Measurements from ENCODE around the gene RAB1B.
"Not testable (repeated sequence)": the region's sequence is repeated elsewhere in the genome, so short reads cannot be mapped to it uniquely, and the experiment has no call there.

RAB1B gene

DNA sequence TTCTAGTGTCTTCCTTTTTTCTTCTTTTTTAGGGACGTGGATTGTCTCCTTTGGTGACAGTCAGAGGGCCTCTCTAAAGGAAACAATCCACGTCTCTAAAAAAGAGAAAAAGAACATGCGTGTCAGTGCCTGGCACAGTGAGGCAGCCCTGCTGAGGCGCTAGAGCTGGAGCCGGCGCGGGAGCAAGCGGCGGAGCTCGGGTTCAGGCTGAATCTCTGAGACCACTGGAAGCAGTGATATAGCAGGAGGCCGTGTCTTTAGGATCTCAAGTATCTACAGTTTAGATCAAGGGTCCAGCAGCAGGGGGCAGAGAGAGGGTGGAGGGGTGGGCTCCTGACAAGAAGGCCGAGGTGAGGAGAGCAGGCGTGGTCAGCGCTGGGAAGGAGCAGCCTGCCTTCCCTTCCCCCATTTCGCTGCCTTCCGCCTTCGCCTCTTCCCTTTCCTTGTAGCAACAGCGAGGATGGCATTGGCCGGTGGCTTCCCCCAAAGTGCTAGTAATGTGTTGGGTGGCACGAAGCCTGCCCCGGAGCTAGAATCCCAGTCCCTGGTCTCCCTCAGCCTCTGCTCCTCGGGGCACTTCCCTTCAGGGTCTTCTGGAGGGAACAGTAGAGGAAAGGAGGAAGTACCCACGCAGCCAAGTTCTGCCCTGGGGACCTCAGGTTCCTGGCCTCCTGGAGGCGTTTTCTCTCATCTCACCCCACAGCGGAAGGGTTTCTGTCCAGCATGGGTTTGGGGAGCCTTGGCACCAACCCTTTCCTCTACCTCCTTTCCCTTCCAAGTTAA, 28.2 kb upstream of the RAB1B start:
- DNase-seq: no peak

DNA sequence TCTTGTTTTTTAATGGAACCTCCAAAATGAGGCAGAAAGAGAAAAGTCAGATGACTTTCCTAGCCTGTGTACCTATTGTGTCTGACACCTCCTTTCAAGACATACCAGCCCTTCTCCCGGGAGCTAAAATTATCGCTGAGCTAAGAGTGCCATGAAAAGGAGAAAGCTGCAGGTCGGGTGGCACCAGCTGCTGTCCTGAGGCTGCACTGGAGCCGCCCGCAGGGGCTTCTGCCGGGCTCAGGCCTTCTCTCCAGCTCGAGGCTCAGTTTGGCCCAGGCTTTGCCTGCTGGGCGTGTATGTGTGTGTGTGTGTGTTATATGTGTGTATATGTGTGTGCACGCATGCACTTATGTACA, 27.7 kb upstream of the RAB1B start:
- DNase-seq: no peak

DNA sequence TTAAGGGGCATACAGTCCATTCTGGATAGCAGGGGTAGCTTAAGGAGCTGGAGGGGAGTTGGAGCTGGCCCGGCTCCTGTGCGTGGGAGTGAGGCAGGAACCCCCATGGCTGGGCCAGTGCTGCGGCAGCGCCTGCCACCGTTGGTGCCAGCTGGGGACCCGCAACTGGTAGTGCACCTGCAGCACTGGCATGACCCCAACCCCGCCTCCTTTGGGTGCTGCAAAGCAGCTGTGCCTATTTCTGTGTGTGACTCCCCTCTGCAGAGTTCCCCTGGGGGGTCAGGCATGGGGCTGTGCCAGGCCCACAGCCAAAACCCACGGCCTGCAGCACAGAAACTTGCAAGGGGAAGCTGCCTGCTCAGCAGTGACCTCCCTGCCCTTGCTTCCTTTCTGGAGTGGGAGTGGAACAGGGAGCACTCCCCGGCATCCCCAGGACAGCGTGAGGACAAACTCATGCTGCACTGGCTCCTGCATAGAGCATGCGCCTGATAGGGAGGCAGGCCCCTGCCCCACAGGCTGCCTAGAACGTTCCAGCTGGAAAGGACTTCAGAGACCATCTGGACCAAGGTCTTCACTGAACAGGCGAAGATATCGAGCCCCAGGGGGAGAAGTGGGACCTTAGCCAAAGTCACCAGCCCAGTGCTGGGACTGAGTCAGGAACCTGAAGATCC, 26.2 kb upstream of the RAB1B start:
- DNase-seq: no peak

DNA sequence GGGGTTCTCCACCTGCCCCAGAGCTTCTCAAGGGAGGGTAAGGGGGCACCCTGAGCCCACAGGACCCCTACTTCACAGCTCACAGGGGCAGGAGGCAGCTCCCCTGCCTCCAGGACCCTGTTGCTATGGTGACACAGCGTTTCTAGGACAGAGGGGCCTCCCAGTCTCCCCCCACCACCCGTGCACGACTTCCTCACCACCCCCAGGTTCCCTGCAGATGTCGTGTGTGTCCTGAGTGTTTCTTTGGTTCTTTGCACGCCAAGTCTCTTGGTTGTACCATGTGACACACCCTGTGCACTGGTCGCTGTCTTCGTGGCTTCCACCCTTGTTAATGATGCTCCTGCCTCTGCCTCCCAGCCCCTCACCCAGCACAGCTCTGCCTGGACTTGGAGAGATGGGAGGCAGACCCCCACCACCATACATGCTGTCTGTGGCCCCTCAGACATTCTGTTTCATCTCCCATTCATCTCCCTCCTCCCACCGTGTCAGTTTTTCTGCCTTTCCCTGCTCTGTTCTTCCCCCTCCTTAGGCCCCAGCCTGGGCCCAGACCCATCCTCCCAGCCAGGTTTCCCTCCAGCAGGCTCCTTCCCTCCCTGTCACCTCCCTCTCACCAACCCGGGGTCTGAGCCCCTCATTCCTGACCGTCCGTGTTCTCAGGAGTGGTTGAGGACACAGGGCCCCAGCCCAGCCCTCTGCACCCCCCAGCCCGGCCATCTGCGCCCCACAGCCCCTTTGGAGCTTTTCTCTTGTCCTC, 24.5 kb upstream of the RAB1B start:
- DNase-seq: no peak

DNA sequence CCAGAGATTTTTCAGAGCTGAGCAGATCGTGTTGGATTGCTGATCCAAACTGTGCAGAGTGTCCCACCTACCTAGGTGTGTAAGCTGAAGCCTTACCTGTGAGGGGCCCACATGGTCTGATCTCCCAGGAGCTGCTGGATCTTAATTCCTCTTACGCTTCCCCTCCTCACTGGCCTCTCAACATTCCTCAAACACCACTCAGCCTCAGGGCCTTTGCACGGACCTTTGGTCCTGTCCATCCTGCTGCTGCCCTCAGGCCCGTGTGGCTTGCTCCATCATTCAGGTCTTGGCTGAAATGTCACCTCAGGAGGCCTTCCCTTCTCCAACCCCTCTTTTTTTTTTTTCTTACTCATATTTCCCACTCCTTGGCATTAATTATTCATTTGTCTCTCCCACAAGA, 21.1 kb upstream of the RAB1B start:
- DNase-seq: no peak

DNA sequence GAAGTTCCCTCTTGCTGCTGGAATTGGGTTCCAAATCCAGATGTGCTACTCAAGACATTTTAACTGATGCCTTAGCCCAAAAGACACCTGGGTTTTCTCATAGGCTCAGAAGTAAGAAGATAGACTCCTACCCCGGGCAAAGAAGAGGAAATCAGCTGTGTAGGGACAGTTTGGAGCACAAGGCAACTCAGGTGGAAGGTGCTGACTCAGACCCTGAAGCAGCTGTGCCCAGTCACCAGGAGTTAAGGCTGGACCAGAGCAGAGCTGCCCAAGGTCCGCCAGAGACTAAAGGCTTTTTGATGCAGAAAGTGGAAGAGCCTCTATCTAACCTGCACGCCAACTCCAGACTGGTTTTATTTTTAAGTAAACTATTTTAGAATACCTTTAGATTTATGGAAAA, 20.6 kb upstream of the RAB1B start:
- DNase-seq: no peak

DNA sequence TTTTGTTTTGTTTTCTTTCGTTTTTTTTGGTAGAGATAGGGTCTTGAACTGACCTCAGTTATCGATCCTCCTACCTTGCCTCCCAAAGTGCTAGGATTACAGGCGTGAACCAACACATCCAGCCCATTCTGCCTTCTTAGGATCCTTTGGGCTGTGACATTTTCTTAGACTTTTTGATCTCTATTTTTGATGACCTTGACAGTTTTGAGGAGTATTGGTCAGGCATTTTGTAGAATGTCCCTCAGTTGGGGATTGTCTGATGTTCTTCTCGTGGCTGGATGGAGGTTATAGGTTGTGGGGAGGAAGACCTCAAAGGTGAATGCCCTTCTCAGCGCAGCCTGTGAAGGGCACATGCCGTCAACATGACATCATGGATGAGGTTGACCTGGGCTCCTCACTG, 19.5 kb upstream of the RAB1B start:
- no peak for DNase-seq

DNA sequence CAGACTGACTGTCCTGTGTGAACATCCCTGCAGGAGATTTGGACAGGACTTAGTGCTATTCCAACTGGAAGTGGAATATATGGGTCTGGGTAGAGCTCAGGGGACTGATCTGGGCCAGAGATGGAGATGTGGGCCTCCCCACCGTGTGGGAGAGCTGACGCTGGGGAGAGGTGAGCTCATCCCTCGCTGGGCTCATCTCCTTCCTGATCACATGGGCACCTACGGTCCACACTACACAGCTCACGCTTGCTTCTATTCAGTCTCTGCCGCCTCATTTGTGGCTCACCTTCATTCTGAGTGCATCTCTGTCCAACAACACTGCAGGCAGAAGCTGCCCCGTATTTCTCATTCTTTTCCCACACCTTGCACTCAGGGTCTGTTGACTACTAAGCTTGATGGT, 16.6 kb upstream of the RAB1B start:
- DNase-seq: no peak

DNA sequence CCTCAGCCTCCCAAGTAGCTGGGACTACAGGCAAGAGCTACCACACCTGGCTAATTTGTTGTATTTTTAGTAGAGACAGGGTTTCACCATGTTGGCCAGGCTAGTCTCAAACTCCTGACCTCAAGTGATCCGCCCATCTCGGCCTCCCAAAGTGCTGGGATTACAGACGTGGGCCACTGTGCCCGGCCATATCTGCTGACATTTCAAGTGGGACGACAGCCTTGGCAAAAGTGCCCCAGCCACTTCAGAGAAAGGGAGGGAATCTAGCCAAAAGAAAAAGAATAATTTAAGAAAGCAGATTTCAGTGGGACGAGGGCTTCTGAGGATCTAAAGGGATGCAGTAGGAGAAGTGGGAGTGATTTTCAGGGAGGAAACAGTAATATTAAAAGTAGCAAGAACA, 15.4 kb upstream of the RAB1B start:
- DNase-seq: not testable (repeated sequence)

DNA sequence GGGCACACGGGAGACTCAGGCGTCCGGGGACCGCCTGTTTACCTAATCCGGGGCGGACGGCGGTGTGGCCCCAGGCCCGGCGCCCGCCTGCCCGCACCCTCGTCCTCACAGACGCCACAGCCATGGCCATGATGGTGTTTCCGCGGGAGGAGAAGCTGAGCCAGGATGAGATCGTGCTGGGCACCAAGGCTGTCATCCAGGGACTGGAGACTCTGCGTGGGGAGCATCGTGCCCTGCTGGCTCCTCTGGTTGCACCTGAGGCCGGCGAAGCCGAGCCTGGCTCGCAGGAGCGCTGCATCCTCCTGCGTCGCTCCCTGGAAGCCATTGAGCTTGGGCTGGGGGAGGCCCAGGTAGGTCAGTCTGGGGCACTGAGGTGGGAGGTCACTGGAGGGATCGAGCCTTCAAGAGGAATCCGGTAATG, 10.0 kb upstream of the RAB1B start:
- no peak for DNase-seq

DNA sequence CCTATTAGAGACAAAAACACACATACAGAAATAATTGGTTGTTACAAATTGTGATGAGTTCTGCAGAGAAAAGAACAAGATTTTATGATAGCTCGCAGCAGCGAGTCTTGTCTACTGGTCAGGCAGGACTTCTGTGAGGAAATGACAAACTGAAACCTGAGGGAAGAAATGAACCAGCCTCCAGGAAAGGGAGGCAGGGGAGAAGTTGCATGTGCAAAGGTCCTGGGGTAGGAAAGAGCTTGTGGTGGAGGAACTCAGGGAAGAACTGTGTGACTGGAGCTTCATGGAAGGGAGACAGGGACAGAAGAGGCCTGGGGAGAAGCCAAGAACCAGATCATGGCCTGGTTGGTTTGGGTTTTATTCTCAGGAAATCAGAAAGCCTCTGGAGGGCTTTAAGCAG, 9.2 kb upstream of the RAB1B start:
- DNase-seq: no peak

DNA sequence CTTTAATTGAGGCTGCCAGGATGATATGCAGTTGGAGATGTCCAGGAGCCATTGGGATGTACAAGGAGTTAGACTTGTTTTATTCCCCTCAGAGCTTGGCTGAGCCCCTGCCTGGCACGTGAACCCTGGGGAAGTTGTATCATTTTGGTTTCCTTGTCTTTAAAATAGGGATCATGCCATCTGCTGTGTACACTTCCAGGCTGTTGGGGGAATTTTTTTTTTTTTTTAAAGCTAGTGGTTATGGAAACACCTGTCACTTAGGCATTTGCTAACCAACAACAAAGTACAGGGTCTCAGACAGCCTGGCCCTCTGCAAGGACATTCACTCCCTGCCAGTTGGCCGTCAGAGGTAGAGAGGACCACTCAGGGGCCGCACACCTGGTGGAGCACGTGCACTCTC, 8.5 kb upstream of the RAB1B start:
- no peak for DNase-seq

DNA sequence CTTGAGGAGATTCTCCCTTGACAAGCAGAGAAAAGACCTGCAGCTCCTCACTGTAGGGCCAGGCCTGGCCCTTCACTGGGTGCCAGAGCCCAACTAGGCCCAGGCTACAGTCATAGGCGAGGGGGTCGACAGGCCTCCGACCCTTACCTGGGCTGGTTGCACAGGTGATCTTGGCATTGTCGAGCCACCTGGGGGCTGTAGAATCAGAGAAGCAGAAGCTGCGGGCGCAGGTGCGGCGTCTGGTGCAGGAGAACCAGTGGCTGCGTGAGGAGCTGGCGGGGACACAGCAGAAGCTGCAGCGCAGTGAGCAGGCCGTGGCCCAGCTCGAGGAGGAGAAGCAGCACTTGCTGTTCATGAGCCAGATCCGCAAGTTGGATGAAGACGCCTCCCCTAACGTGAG, 6.9 kb upstream of the RAB1B start:
- no peak for DNase-seq

DNA sequence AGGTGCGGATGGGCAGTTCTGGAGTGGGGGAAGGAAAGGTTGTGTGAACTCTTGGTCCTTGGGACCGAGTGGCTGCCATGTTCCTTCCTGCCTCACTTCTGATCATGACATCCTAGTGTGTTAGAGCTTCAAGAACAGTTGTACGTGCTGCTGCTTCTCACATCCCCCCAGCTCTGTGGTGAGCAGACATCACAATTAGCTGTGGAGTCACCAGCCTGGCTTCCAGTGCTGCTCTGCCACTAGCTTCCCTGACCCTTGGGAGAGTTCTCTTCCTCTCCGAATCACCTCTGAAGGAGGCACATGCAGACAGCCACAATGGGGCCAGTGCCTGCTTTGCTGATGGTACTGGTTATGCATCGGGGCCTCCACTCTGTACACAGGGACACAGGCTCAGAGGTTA, 6.2 kb upstream of the RAB1B start:
- DNase-seq: no peak

DNA sequence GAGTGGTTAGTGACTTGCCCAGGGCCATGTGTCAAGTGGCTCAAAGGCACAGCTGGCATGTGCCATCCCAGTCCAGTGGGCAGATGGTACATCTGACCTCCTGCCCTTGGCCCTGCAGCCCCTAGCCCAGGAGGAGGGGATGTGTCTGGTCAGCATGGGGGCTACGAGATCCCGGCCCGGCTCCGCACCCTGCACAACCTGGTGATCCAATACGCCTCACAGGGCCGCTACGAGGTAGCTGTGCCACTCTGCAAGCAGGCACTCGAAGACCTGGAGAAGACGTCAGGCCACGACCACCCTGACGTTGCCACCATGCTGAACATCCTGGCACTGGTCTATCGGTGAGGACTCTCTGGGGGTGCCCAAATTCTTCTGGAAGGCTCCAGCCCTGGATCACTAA, 5.7 kb upstream of the RAB1B start:
- DNase-seq: no peak

DNA sequence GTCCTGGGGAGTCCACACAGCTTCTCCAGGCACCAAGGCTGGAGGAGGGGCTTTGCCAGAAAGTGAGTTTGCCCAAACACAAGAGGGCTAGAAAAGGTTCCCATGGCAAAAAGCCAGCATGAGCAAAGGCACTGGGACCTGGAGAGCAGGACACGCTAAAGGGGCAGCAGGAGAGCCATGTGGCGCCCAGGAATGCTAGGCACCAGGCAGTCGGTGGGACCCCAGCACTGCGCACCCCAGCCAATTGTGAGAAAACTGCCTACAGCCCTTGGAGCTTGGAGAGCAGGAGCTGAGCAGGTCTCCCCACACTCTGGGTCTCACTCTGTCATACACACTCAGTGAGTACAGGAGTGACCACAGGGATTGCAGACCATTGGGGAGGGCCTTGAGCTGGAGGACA, 5.2 kb upstream of the RAB1B start:
- no peak for DNase-seq

DNA sequence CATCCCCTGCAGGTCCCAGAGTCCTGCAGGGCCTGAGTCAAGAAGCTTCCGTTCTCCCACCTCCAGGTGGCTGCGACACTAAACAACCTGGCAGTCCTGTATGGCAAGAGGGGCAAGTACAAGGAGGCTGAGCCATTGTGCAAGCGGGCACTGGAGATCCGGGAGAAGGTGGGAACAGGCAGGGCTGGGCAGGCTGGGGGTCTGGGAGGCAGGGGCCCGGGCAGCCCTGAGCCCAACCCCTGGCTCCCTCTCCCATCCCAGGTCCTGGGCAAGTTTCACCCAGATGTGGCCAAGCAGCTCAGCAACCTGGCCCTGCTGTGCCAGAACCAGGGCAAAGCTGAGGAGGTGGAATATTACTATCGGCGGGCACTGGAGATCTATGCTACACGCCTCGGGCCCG, 4.7 kb upstream of the RAB1B start:
- no peak for DNase-seq

DNA sequence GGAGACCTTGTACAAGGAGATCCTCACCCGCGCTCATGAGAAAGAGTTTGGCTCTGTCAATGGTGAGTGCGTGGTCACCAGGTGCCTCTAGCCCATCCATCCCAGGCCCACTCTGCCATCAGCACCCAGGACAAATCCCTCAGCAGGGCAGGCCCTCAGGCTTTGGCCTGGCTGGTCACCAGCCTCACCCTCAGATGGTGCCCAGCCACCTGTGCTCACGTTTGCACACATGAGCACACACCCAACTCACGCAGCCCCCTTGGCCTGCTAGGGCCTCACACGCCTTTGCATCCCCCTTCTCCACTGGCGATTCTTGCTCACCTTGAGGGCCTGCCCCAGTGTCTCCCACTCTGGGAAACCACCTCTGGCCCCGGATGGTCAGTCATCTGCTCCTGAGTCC, 4.1 kb upstream of the RAB1B start:
- no peak for DNase-seq

DNA sequence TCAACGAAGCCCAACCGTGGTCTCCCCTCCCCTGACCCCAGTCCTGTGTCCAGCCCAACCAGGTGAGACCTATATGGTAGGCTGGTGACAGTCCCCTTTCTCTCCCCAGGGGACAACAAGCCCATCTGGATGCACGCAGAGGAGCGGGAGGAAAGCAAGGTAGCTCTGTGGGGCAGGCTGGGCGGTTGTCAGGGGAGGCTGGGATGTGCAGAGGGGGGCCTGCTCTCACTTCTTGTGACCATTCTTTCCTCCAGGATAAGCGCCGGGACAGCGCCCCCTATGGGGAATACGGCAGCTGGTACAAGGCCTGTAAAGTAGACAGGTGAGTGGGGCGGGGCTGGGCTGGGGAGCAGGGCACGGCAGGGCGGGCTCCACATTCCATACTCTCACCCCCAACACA, 3.5 kb upstream of the RAB1B start:
- DNase-seq: no peak

DNA sequence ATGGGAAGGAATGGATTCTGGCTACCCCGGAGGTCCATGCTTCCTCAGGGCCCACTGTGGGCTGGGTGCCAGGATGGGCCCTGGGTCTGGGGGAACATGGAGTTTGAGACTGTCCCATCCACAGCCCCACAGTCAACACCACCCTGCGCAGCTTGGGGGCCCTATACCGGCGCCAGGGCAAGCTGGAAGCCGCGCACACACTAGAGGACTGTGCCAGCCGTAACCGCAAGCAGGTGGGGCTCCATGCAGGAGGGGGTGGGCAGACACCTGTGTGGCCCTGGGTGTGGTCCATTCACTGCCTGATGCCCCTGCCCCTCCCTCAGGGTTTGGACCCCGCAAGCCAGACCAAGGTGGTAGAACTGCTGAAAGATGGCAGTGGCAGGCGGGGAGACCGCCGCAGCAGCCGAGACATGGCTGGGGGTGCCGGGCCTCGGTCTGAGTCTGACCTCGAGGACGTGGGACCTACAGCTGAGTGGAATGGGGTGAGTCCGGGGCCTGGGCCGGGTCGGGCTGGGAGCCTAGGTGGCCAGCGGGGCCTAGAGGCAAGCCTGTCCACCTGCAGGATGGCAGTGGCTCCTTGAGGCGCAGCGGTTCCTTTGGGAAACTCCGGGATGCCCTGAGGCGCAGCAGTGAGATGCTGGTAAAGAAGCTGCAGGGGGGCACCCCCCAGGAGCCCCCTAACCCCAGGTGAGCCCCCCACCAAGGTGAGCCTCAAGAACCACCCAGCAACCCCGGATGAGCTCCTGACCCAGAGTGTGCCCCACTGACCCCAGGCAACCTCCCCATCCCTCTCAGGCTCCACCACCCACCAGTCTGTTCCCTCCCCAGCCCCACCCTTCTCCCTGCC, 2.7 kb upstream of the RAB1B start:
- DNase-seq: no peak

DNA sequence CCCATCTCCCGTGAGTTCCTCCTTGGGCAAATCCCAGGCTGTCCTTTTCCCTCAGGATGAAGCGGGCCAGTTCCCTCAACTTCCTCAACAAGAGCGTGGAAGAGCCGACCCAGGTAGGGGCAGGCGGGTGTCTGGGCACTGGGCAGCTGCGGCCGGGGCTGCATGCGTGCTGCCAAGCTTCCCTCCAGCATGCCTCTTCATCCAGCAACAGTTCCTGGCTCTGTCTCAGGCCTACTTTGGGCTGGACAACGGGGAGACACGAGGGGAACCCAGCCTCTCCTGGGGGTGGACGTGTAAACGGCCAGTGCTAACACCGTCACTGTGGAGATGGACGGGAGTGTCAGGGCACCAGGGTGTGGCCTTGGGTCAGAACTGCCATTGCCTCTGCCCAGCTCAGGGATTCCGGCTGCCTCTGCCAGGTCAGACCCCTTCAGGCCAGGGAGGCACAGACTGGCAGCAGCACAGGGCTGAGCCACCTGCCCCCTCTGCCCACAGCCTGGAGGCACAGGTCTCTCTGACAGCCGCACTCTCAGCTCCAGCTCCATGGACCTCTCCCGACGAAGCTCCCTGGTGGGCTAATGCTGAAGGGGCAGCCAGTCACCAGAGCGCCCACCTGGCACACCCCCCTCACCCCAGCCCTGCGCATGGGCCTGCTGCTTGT, 1.9 kb upstream of the RAB1B start:
- DNase-seq: no peak

DNA sequence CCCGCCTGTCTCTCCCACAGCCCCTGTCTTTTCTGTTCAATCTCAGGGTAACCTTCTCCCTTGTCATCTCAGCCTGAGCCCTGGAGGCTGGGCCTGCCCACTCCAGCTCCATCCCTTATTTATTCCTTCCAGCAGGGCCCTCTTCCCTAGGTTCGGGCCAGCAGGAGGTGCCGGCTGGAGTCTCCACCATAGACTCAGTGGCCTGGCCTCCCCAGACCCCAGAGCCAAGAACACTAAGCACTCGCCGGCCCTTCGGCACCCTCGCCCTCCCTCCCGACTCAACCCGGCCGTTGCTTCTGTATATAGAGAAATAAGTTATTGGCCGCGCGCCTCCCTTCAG, 1.4 kb upstream of the RAB1B start:
- no peak for DNase-seq
